ENCODE data around the gene SYNGAP1. TPM values are rescaled to one million over a fixed set of nuclear protein-coding genes. Genes with fewer than 3 reads are reported as not detected.
"Not testable (repeated sequence)": the region's sequence is repeated elsewhere in the genome, so short reads cannot be mapped to it uniquely, and the experiment has no call there.

Gene SYNGAP1
- total and polyA plus RNA-seq, 4 donors: 0.32 to 1.8 (median 1.1) TPM

GRCh38 chr6:33483678-33484077 lies 63.8 kb downstream of the SYNGAP1 start:
- no peak for DNase-seq (ENCODE audit: low spot score)
- TF ChIP-seq ATF3 (IDR thresholded peaks at IDR 0.05) (no peak), RAD21 (IDR thresholded peaks at IDR 0.05) (no peak), JUND (IDR thresholded peaks at IDR 0.05) (no peak)
- no peaks in the 10 kb centered on the region for H3K9me3 ChIP-seq (ENCODE audit: control insufficient read depth in 4 of 4, low read length in 3 of 4)
- H3K4me1 ChIP-seq (ENCODE audit: control insufficient read depth in 4 of 4, insufficient read depth in 4 of 4, low read length in 3 of 4): no peaks in the 10 kb centered on the region
- no peak overlapping the region for H3K9ac ChIP-seq (ENCODE audit: low read depth in 1 of 2, low read length in 2 of 2)
- no peak overlapping the region for H3K27ac ChIP-seq (ENCODE audit: low read depth in 1 of 2, low read length in 2 of 2)
- no peaks in the 10 kb centered on the region for H3K27me3 ChIP-seq (ENCODE audit: control insufficient read depth in 4 of 4, insufficient read depth in 4 of 4, low read length in 3 of 4)
- no peak overlapping the region for H3K4me3 ChIP-seq (ENCODE audit: low read depth in 1 of 3, low read length in 3 of 3)
- no peaks in the 10 kb centered on the region for H3K36me3 ChIP-seq (ENCODE audit: control insufficient read depth in 4 of 4, insufficient read depth in 3 of 4, low read depth in 1 of 4, low read length in 3 of 4)
- 66% methylated on average over 3 of the region's 3 CpGs for WGBS

GRCh38 chr6:33484673-33485262 lies 64.9 kb downstream of the SYNGAP1 start:
- H3K4me3 ChIP-seq (ENCODE audit: low read depth in 1 of 3, low read length in 3 of 3); H3K27me3 ChIP-seq (ENCODE audit: control insufficient read depth in 4 of 4, insufficient read depth in 4 of 4, low read length in 3 of 4); H3K9ac ChIP-seq (ENCODE audit: low read depth in 1 of 2, low read length in 2 of 2); DNase-seq (ENCODE audit: low spot score); H3K27ac ChIP-seq (ENCODE audit: low read depth in 1 of 2, low read length in 2 of 2); H3K4me1 ChIP-seq (ENCODE audit: control insufficient read depth in 4 of 4, insufficient read depth in 4 of 4, low read length in 3 of 4); H3K36me3 ChIP-seq (ENCODE audit: control insufficient read depth in 4 of 4, insufficient read depth in 3 of 4, low read depth in 1 of 4, low read length in 3 of 4); H3K9me3 ChIP-seq (ENCODE audit: control insufficient read depth in 4 of 4, low read length in 3 of 4): not testable (repeated sequence)
- 36% methylated on average over 3 of the region's 6 CpGs for WGBS

GRCh38 chr6:33485680-33486079 lies 65.8 kb downstream of the SYNGAP1 start:
- not testable (repeated sequence) for H3K9me3 ChIP-seq (ENCODE audit: control insufficient read depth in 4 of 4, low read length in 3 of 4); DNase-seq (ENCODE audit: low spot score); H3K4me1 ChIP-seq (ENCODE audit: control insufficient read depth in 4 of 4, insufficient read depth in 4 of 4, low read length in 3 of 4); H3K9ac ChIP-seq (ENCODE audit: low read depth in 1 of 2, low read length in 2 of 2); H3K27me3 ChIP-seq (ENCODE audit: control insufficient read depth in 4 of 4, insufficient read depth in 4 of 4, low read length in 3 of 4); H3K36me3 ChIP-seq (ENCODE audit: control insufficient read depth in 4 of 4, insufficient read depth in 3 of 4, low read depth in 1 of 4, low read length in 3 of 4); H3K27ac ChIP-seq (ENCODE audit: low read depth in 1 of 2, low read length in 2 of 2); H3K4me3 ChIP-seq (ENCODE audit: low read depth in 1 of 3, low read length in 3 of 3)
- 88% methylated on average over 23 of the region's 25 CpGs for WGBS

- Histone ChIP-seq H3K27me3 (ENCODE audit: control insufficient read depth in 4 of 4, insufficient read depth in 4 of 4, low read length in 3 of 4) (no peaks in the 10 kb centered on the region), H3K9me3 (ENCODE audit: control insufficient read depth in 4 of 4, low read length in 3 of 4) (no peaks in the 10 kb centered on the region), H3K27ac (ENCODE audit: low read depth in 1 of 2, low read length in 2 of 2) (no peak overlapping the region), H3K4me3 (ENCODE audit: low read depth in 1 of 3, low read length in 3 of 3) (no peak overlapping the region), H3K36me3 (ENCODE audit: control insufficient read depth in 4 of 4, insufficient read depth in 3 of 4, low read depth in 1 of 4, low read length in 3 of 4) (no peaks in the 10 kb centered on the region), H3K4me1 (ENCODE audit: control insufficient read depth in 4 of 4, insufficient read depth in 4 of 4, low read length in 3 of 4) (no peaks in the 10 kb centered on the region), H3K9ac (ENCODE audit: low read depth in 1 of 2, low read length in 2 of 2) (no peak overlapping the region)
- TF ChIP-seq JUND (IDR thresholded peaks at IDR 0.05) (no peak), SP1 (IDR thresholded peaks at IDR 0.05) (no peak), GABPA (IDR thresholded peaks at IDR 0.05 in 1 of 2, conservative IDR thresholded peaks at IDR 0.05 in 1 of 2) (no peak), NR2F2 (IDR thresholded peaks at IDR 0.05) (no peak), HNF4G (IDR thresholded peaks at IDR 0.05) (no peak), HNF4A (conservative IDR thresholded peaks at IDR 0.05) (no peak), FOXA2 (IDR thresholded peaks at IDR 0.05) (no peak), YY1 (IDR thresholded peaks at IDR 0.05) (no peak), ATF3 (IDR thresholded peaks at IDR 0.05) (no peak), CTCF (IDR thresholded peaks at IDR 0.05; ENCODE audit: low read depth, low read length, missing input control) (no peak)
- WGBS: 75% methylated on average over 7 of the region's 7 CpGs
- DNase-seq (ENCODE audit: low spot score): no peak
Measured at GRCh38 chr6:33488339-33488738, 68.5 kb downstream of the SYNGAP1 start.

Data from liver (tissue), 9 donors.